Mucosa of descending colon (tissue), 3 donors: Measurements from ENCODE around the gene SSNA1. TPM values are rescaled to one million over a fixed set of nuclear protein-coding genes. Genes with fewer than 3 reads are reported as not detected.
A peak's percentile ranks its signal among the peaks of the same experiment; 100 is the strongest.

Source experiments
- ATAC-seq: fragments of 200-7000 bp; cut with Tn5 transposase; one replicate; pipeline ENCODE4 v1.9.1; 2020; ENCODE audit warnings: mild to moderate bottlenecking, moderate library complexity
- DNase-seq, 3 donors: peaks; one replicate each; pipeline ENCODE4 v3.0.0-alpha.2; 2020
- H3K36me3 ChIP-seq: fragments of 200-600 bp; one replicate; pipeline ENCODE4 v1.8.0; 2021; ENCODE audit warnings: low read depth, mild to moderate bottlenecking
- H3K4me1 ChIP-seq: fragments of 200-600 bp; one replicate; pipeline ENCODE4 v1.8.0; 2021; ENCODE audit warnings: low read depth, mild to moderate bottlenecking
- H3K4me3 ChIP-seq: fragments of 200-600 bp; one replicate; pipeline ENCODE4 v1.8.0; 2021; ENCODE audit warnings: mild to moderate bottlenecking
- H3K9me3 ChIP-seq: fragments of 200-600 bp; one replicate; pipeline ENCODE4 v1.8.0; 2021; ENCODE audit warnings: mild to moderate bottlenecking
- intact Hi-C, 2 donors: fragments of 100-400 bp; cut with DNase I in 1 of 2; cut with micrococcal nuclease in 1 of 2; formaldehyde crosslinking; loops; one replicate each; pipeline versions ENCODE4 v1.11.0 to v1.11.1; 2022; cut with DNase I, micrococcal nuclease
- total RNA-seq, 3 donors: library from RNA; stranded (reverse); fragmentation: NEBNext Ultra II Directional in 2 of 3; extraction: Animal tissue kit (Norgen Biotek cat#: 25700) in 2 of 3; gene quantifications; one replicate each; pipeline versions ENCODE4 v1.2.1 to v1.2.4, GENCODE V29; 2021 to 2023
- TF ChIP-seq, protein P1 (sequence below): fragments of 200-600 bp; IDR thresholded peaks from one replicate; pipeline ENCODE4 v1.8.0; 2022; ENCODE audit warnings: antibody characterized with exemption, mild to moderate bottlenecking
- donor health status: DM: no; HTN: no; CAD: no; lungs with moderate emphysema.
- donor health status: DM: no; HTN: no; CAD: no.
- donor health status: DM: no; HTN: yes; CAD: no.

Gene SSNA1
- total RNA-seq, 3 donors from 2014 or later = 56.7 to 71.1 (median 64.0) TPM

DNA sequence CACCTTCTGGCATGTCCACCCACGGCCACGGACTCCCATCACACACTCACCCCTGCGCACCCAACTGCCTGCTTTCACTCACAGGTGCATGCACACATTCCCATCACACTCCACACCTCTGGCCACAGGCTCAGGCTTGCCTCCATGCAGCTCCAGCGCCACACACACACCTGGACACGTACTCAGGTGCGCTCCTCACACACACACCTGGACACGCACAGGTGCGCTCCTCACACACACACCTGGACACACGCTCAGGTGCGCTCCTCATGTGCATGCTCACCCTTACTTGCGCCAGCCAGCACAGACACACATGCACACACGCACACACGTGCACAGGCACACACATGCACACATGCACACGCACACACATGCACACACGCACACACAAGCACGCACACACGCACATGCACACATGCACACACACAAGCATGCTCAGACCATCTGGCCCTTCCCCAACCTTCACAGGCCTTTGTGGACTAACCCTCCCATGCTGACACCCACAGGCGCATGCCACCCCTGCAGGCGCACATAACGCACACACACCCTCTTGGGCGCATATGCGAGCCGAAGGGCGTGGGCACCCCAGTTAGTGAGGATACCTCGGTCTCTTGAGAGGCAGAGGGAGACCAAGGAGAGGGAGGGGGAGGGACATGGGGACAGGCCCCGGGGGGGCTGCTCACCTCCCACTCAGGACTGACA lies 41.2 kb upstream of the SSNA1 start:
- TF ChIP-seq, protein P1, sequence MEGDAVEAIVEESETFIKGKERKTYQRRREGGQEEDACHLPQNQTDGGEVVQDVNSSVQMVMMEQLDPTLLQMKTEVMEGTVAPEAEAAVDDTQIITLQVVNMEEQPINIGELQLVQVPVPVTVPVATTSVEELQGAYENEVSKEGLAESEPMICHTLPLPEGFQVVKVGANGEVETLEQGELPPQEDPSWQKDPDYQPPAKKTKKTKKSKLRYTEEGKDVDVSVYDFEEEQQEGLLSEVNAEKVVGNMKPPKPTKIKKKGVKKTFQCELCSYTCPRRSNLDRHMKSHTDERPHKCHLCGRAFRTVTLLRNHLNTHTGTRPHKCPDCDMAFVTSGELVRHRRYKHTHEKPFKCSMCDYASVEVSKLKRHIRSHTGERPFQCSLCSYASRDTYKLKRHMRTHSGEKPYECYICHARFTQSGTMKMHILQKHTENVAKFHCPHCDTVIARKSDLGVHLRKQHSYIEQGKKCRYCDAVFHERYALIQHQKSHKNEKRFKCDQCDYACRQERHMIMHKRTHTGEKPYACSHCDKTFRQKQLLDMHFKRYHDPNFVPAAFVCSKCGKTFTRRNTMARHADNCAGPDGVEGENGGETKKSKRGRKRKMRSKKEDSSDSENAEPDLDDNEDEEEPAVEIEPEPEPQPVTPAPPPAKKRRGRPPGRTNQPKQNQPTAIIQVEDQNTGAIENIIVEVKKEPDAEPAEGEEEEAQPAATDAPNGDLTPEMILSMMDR = no peak
- Histone ChIP-seq H3K9me3 (no peaks in the 10 kb centered on the region), H3K4me3 (no peak overlapping the region), H3K36me3 (no peaks in the 10 kb centered on the region), H3K4me1 (no peaks in the 10 kb centered on the region)
- DNase-seq (no peak), ATAC-seq (no peak)
- intact Hi-C loops = no loop called here

DNA sequence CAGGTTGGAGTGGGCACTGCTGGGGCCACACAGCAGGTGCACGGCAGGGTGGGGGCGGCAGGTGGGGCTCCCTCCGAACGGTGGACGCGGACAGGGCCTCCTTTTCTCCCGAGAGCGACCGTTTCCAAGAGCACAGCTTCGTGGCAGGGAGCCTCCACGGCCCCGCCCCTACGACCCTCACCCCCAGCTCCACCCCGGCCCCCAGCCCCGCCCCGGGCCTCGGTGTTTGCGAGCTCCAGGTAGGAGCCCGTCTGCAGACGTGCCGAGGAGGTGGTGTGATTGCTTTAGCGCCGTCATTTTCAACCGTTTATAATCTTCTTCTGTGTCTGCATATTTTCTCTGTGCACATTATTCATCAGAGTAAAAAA lies 40.7 kb upstream of the SSNA1 start:
- Histone ChIP-seq H3K36me3 (no peaks in the 10 kb centered on the region), H3K4me1 (no peaks in the 10 kb centered on the region), H3K9me3 (no peaks in the 10 kb centered on the region), H3K4me3 (no peak overlapping the region)
- intact Hi-C loops = no loop called here
- DNase-seq (no peak), ATAC-seq (no peak)
- TF ChIP-seq, protein P1 = no peak

DNA sequence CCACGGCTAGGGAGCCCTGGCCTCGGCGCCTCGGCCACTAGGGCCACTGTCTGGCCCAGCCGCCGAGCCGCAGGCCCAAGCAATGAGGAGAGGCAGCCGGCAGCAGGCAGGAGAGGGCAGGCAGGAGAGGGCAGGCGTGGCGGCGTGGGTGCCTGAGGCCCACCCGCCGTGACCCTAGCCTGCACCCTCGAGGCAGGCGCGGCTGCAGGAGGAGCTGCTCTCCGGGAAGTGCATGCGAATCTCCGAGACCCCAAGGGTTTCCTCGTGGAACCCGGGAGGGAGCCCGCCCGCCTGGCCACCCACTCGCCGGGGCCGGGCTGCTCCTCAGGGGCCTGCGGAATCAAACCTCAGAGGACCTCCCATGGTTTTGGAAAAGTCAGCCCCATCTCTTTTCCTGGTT lies 40.2 kb upstream of the SSNA1 start:
- no peak for ATAC-seq
- no peak overlapping the region for H3K4me3 ChIP-seq
- H3K9me3 ChIP-seq = no peaks in the 10 kb centered on the region
- no peaks in the 10 kb centered on the region for H3K4me1 ChIP-seq
- peak in 1 of 3 donors; percentile 19 for DNase-seq
- intact Hi-C loops = no loop called here
- H3K36me3 ChIP-seq = no peaks in the 10 kb centered on the region
- TF ChIP-seq, protein P1 = no peak

DNA sequence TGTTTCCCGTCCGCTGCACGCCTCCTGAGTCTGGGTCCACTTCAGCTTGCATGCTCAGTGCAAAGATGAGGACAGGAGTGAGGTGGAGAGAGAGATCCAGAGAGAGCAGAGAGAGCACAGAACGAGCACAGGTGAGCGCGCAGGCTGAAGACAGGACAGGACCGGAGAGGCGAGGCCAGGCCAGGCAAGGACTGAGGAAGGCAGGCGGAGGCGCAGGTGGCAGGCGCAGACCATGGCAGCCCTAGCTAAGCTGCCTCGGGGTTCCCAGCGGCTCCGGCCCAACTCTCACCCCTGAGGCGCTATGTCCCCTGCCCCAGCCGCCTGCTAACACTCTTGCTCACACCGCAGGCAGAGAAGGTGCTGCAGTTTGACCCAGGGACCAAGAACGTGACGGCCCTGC lies 39.8 kb upstream of the SSNA1 start:
- no peaks in the 10 kb centered on the region for H3K36me3 ChIP-seq
- DNase-seq (no peak), ATAC-seq (no peak)
- H3K9me3 ChIP-seq = no peaks in the 10 kb centered on the region
- no peaks in the 10 kb centered on the region for H3K4me1 ChIP-seq
- intact Hi-C loops = no loop called here
- H3K4me3 ChIP-seq = no peak overlapping the region
- TF ChIP-seq, protein P1 = no peak

DNA sequence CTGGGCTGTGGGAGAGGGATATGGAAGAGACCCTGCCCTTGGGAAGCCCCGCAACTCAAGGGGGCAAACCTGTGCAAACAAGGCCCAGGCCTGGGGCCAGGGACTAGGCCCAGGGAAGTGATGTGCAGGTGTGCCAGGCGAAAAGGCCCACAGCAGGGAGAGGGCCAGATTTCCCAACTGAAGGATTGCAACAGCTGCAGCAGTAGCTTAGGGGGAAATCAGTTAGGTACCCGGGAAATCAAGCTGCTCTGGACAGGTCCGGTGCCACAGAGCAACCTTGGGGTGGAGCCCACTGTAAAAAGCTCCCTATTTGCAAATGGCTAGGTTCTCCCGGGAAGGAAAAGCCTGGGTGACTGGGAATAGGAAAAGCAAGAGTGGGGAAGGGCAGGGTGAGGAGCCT lies 39.1 kb upstream of the SSNA1 start:
- no peaks in the 10 kb centered on the region for H3K4me1 ChIP-seq
- no peaks in the 10 kb centered on the region for H3K36me3 ChIP-seq
- intact Hi-C loops = no loop called here
- no peaks in the 10 kb centered on the region for H3K9me3 ChIP-seq
- TF ChIP-seq, protein P1 = no peak
- no peak for ATAC-seq
- peak in 1 of 3 donors; percentile 24 for DNase-seq
- H3K4me3 ChIP-seq = no peak overlapping the region
